ENCODE data around the gene APBB2. TPM values are rescaled to one million over a fixed set of nuclear protein-coding genes. Genes with fewer than 3 reads are reported as not detected.
"Not testable (repeated sequence)": the region's sequence is repeated elsewhere in the genome, so short reads cannot be mapped to it uniquely, and the experiment has no call there.

APBB2 gene
- polyA plus RNA-seq, 12 donors: 32.7 to 1,075 (median 44.2) TPM

- no peak for DNase-seq
These were observed 188.5 kb downstream of the APBB2 start for GRCh38 chr4:41025824-41026223.

- no peak for DNase-seq
These were observed 189.5 kb downstream of the APBB2 start for GRCh38 chr4:41024556-41025491.

DNA sequence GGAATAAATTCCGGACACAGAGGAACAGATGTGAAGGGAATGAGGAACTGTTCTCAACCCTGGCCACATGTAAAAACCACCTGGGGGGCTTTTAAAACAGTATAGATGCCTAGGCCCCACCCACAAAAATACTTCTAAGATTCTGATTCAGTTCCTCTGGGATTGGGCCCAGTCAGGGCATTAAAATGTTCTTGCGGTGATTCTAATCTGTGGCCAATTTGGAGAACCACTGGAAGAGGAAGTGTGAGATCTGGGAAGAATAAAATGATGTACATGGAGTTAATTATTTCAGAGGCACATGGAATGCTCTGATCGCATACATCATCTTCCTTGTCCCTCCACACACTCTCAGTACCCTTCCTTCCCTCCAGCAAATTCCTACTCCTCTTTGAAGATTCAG, 192.2 kb downstream of the APBB2 start:
- no peak for DNase-seq

DNA sequence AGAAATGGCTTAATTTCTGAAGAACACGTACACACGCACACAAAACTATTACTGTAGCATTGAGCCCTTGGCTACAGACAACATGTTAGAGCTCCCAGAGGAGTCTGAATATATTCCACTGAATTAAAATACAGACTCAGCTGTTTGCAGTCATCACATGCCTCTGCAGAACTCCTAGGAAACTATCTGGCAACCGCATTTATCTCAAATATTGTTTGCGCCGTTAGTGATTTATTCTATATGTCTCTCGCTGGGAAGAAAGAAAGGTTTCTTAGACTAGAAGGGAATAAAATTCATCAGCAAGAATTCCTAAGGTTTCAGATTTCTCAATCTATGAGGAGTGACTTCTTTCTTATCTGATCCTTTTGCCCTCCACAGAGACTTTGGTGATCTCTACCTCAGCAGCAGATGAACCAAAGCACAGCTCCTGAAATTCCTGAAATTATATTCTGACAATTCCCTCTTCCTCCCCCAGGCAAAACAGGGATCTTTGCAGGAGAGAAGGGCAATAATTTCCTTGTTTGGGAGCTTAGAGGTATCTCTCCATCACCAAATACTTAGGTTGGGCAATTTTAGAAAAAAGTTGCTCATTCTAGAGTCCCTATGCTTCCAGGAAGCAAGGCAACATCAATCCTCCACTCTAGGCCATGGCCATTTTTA, 199.2 kb downstream of the APBB2 start:
- DNase-seq: peak; percentile 71

- no peak for DNase-seq
These were observed 200.2 kb downstream of the APBB2 start for GRCh38 chr4:41014158-41014557.

DNA sequence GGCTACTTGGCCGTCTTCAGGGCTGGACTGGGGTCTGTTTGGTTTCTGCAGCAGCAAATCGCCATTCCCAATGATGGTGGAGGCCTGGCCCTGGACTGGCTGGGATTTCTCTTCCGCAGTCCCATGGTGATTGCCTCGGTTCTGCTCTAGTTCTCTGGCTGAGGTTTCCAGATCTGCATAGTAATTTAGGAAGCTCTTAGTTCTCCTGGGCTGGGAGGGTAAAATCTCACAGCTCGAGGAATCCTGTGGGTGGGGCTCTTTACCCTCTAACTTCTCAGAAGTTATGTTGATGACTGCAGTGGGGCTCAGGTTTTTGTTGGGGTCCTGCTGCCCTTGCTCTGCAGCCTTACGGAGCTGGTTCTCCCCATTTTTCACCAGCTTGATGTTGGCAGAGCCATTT, 200.6 kb downstream of the APBB2 start:
- no peak for DNase-seq

DNA sequence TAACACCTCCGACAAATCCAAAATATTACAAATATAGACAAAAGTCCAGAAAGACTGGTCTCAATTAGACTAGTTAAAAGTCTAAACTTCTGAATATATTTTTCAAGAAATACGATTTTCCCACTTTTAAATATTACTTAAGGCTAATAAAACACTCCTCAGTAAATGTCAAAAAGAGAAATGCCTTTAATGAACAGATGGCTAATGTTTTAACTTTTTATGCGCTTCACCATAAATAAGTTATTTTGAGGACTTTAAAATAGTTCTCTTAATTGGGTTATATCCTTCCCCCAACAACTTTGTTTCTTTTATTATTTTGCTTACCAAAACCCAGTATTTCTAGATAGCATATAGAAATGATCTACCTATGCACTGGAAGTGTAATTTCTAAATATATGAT, 201.4 kb downstream of the APBB2 start:
- no peak for DNase-seq

- no peak for DNase-seq
These were observed 202.0 kb downstream of the APBB2 start for GRCh38 chr4:41012293-41012692.

GRCh38 chr4:41009411-41009810, 204.9 kb downstream of the APBB2 start:
- no peak for DNase-seq

GRCh38 chr4:41006141-41006540, 208.2 kb downstream of the APBB2 start:
- DNase-seq: no peak

- no peak for DNase-seq
These were observed 212.0 kb downstream of the APBB2 start for GRCh38 chr4:41002309-41002708.

DNA sequence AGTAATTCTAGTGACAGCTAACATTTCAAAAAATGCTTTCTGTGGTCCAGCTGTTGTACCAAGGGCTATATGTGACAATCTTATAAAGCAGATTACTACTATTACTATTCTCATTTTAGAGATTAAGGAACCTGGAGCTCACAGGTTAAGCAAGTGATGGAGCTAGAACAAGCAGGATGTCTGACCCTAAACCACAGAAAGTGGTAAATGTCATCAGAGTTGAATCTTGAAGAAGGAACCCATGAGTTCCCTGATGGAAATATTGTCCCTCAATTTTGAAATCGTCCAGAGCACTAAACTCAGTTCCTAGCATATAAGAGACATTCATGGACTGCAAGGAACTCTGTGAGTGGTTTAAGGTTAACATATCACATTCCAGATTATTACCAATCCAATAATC, 214.0 kb downstream of the APBB2 start:
- no peak for DNase-seq

DNA sequence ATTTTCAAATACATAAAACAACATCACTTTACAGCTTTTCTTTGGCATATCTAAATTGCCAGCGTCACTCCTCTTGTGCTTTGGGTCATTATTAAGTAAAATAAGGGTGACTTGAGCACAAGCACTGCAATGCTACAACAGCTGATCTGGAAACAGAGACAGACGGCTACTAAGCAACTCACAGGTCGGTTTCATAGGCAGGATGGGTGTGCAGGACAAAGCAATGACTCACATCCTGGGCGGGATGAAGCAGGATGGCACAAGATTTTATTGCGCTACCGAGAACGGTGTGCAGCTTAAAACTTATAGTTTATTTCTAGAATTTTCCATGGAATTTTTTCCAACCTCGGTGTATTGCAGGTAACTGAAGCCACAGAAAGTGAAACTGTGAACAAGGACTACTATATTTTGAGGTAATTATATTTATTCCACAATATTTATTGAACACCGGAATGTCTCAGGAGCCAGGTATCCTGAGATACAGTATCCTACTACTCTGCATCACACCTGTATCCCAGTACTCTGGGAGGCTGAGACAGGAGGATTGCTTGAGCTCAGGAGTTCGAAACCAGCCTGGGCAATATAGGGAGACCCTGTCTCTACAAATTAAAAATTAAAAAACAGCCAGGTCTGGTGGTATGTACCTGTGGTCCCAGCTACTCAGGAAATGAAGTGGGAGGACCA, 215.5 kb downstream of the APBB2 start:
- DNase-seq: no peak

GRCh38 chr4:40995850-40996249, 218.5 kb downstream of the APBB2 start:
- no peak for DNase-seq

DNA sequence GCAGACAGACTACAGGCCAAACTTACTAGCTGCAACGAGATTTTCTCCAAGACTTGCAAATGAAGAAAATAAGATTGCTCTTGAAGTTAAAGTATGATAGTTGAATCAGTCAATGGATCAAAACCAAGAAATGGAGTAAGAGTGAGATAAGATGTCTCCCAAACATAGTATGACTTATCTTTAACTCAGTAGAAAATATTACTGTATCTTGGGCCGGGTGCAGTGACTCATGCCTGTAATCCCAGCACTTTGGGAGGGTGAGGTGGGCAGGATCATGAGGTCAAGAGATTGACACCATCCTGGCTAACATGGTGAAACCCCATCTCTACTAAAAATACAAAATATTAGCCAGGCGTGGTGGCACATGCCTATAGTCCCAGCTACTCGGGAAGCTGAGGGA, 220.0 kb downstream of the APBB2 start:
- DNase-seq: not testable (repeated sequence)

- DNase-seq: not testable (repeated sequence)
These were observed 221.0 kb downstream of the APBB2 start for GRCh38 chr4:40993296-40993693.

- DNase-seq: no peak
These were observed 221.7 kb downstream of the APBB2 start for GRCh38 chr4:40992472-40993295.

DNA sequence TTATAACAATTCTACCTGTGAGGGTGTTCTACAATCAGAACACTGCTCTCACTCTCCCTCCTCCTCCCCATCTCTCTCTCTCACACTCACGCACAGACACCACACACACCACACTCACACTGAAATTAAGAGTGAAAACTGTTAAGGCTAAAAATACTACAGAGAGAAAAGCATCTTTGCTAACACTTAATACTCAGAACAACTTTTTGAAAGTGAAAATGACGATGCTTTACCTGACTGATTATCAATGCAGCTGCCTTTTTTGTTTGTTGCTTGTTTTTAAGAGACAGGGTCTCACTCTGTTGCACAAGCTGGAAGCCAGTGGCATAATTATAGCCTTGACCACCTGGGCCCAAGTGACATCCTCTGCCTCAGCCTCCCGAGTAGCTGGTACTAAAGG, 222.4 kb downstream of the APBB2 start:
- no peak for DNase-seq

- DNase-seq: no peak
These were observed 223.5 kb downstream of the APBB2 start for GRCh38 chr4:40990899-40991265.

DNA sequence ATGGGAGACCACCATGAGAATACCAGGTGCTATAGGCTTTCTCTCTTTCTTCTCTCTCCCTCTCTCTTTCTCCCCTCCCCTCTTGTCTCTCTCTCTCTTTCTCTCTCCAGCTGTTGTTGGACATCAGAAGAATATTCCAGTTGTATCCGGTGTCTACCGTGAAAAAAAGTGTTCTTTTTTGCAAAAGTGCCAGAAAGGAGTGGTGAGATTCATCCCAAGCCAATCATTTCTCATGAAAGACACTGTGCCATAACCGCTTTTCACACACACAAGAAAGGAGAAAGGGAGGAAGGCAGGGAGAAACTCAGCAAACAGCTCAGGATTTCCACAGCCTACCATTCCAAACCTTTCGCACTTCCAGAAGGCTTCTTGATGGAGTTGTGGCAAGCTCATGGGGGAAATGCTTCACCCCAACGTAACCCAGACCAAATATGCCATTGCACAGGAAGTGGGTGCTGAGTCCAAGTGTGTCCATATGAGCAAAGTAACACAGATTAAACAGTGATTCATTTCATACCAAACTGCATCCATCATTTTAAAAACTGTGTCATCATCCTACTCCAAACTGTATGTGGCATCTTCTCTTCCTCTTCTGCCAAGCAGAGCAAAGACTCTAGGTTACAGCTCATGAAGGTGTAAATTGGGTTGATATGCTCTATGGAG, 224.0 kb downstream of the APBB2 start:
- no peak for DNase-seq

- DNase-seq: no peak
These were observed 227.2 kb downstream of the APBB2 start for GRCh38 chr4:40987151-40987550.

All from muscle of arm (tissue), 12 donors.